ENCODE results near the gene COX6A2. TPM values are rescaled to one million over a fixed set of nuclear protein-coding genes. Genes with fewer than 3 reads are reported as not detected.

The COX6A2 gene
- total and polyA plus RNA-seq, 8 donors = 1.4 to 8.2 TPM; not detected in 6

GRCh38 chr16:31459687-31460581 is 31.8 kb upstream of the COX6A2 start:
- peak overlapping the region; percentile 68 to 89 (median 84) for H3K4me3 ChIP-seq
- DNase-seq = peak; percentile 100
- H3K36me3 ChIP-seq = peaks cover 28 to 36% (median 33%) of the 10 kb centered on the region in 4 donors
- 2 to 6% (median 3%) methylated on average over 22 to 61 of the region's 61 CpGs for WGBS, 5 donors
- peak overlapping the region; percentile 99 to 100 (median 100) for H3K27ac ChIP-seq
- H3K4me1 ChIP-seq = peaks cover 38 to 54% (median 45%) of the 10 kb centered on the region in 4 donors
- no peak for TF ChIP-seq POLR2A (IDR thresholded peaks at IDR 0.05)
- TF ChIP-seq POLR2AphosphoS5 (IDR thresholded peaks at IDR 0.05) = peak; percentile 35 to 90 (median 80)
- TF ChIP-seq, protein P1, sequence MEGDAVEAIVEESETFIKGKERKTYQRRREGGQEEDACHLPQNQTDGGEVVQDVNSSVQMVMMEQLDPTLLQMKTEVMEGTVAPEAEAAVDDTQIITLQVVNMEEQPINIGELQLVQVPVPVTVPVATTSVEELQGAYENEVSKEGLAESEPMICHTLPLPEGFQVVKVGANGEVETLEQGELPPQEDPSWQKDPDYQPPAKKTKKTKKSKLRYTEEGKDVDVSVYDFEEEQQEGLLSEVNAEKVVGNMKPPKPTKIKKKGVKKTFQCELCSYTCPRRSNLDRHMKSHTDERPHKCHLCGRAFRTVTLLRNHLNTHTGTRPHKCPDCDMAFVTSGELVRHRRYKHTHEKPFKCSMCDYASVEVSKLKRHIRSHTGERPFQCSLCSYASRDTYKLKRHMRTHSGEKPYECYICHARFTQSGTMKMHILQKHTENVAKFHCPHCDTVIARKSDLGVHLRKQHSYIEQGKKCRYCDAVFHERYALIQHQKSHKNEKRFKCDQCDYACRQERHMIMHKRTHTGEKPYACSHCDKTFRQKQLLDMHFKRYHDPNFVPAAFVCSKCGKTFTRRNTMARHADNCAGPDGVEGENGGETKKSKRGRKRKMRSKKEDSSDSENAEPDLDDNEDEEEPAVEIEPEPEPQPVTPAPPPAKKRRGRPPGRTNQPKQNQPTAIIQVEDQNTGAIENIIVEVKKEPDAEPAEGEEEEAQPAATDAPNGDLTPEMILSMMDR (IDR thresholded peaks at IDR 0.05) = no peak
- no peaks in the 10 kb centered on the region for H3K9me3 ChIP-seq
- intact Hi-C loops (cut with DNase I; ENCODE audit: low total_unique reads) = loop anchor here (10.0 kb wide), 1 partner anchor 275 kb away; the partner anchor contains the start of gene FUS
- H3K27me3 ChIP-seq = no peaks in the 10 kb centered on the region

DNA sequence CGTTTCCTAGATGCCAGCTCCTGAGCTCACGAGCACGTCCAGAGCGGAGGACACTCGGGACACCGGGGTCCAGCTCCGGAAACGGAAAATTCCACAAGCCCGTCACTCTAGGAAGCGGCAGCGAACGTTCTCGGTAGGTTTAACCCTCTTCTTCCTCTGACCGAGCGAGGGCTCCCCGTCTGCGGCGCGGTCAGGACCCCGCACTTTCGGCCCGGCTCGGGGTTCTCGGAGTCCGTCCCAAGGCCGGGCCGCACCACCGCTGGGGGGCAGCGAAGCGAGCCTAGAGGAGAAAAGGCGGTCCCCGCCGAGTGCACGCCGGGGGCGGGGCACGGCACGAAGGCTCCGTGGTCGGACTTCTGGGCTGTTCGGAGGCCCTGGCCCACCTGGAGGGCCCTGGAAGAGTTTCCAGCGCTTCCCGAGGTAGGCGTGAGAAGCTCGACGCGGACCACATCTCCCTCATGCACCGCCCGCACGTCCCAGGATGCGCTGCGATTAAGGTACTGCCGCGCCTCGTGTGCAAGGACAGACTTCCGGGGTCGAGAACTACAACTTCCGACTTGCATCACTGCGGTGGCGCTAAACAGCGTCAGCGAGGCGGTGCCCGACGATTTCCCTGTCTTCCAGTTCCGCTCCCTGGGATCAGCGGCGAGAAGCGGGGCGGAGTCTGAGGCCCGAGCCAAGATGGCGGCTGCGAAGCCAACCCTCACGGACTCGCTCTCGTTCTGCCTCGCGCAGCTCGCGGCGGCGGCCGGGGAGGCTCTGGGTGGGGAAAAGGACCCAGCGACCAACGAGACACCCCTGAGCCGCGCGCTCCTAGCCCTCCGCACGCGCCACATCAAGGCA is 30.9 kb upstream of the COX6A2 start, which contains the start of gene ARMC5:
Gene ARMC5, plus strand, starts transcription at position 658 of the 843 bp plus-strand sequence. Its CDS starts 24 bp downstream, at position 682.
- no peaks in the 10 kb centered on the region for H3K9me3 ChIP-seq
- H3K36me3 ChIP-seq = peaks cover 20 to 27% (median 24%) of the 10 kb centered on the region in 4 donors
- TF ChIP-seq EP300 (IDR thresholded peaks at IDR 0.05) (no peak), POLR2A (IDR thresholded peaks at IDR 0.05) (no peak), POLR2AphosphoS5 (IDR thresholded peaks at IDR 0.05) (peak; percentile 81 to 92 (median 82))
- TF ChIP-seq, protein P1 (IDR thresholded peaks at IDR 0.05) = peak in 5 of 7 experiments; percentile 21 to 75 (median 43)
- intact Hi-C loops (cut with DNase I; ENCODE audit: low total_unique reads) = loop anchor here (10.0 kb wide), 1 partner anchor 274 kb away; the partner anchor contains the start of gene FUS
- H3K4me1 ChIP-seq = peaks cover 45 to 63% (median 53%) of the 10 kb centered on the region in 4 donors
- peak; percentile 97 to 99 for DNase-seq
- WGBS, 5 donors = 0 to 3% (median 0%) methylated on average over 19 to 91 of the region's 91 CpGs
- peak within 1 kb of the TSS; percentile 99 to 100 (median 100) for H3K27ac ChIP-seq
- peak within 1 kb of the TSS; percentile 68 to 89 (median 84) for H3K4me3 ChIP-seq
- no peaks in the 10 kb centered on the region for H3K27me3 ChIP-seq

DNA sequence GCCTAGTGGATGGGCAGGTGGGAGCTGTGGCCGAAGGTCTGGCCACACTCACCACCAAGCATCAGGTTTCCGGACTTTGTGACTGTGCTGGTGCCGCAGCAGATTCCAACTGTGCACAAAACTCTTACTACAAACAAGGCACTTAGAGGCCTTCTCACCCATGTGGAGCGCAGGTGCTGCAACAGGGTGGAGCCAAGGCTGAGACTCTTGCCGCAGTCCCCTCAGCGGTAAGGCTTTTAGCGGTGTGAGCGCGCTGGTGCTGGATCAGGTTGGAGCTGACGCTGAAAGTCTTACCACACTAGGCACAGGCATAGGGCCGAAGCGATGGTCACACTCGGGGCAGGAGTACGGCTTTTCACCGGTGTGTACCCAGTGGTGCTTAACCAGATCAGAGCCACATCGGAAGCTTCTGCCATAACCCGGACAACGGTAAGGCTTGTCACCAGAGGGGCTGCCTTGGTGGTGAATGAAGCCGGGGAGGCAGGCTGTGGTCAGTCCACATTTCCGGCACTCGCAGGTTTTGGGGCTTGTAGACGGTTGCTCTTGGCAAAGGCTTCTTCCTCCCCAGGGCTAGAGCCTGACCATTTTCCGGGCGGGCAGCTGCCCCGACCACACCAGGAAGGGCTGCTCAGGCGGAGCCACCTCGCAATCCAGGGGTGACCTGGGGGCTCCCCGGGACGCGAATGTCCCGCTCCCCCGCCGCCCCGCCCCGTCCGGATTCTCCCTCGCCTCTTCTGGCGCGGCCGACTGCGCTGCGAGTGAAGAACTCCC is 30.1 kb upstream of the COX6A2 start:
- peaks cover 16 to 19% (median 16%) of the 10 kb centered on the region in 4 donors for H3K36me3 ChIP-seq
- H3K4me1 ChIP-seq = peaks cover 53 to 71% (median 61%) of the 10 kb centered on the region in 4 donors
- intact Hi-C loops (cut with DNase I; ENCODE audit: low total_unique reads) = loop anchor here (10.0 kb wide), 1 partner anchor 273 kb away; the partner anchor contains the start of gene FUS
- H3K4me3 ChIP-seq = peak overlapping the region; percentile 68 to 89 (median 84)
- 0 to 2% (median 1%) methylated on average over 5 to 42 of the region's 42 CpGs for WGBS, 5 donors
- H3K27me3 ChIP-seq = no peaks in the 10 kb centered on the region
- H3K27ac ChIP-seq = peak overlapping the region; percentile 99 to 100 (median 100)
- no peaks in the 10 kb centered on the region for H3K9me3 ChIP-seq
- no peak for TF ChIP-seq EP300 (IDR thresholded peaks at IDR 0.05)
- TF ChIP-seq, protein P1 (IDR thresholded peaks at IDR 0.05) = peak in 1 of 7 experiments; percentile 14
- TF ChIP-seq POLR2A (IDR thresholded peaks at IDR 0.05) = no peak
- no peak for TF ChIP-seq POLR2AphosphoS5 (IDR thresholded peaks at IDR 0.05)
- peak; percentile 57 to 84 for DNase-seq
